GM21360 (cell line): ENCODE results near the gene ZNF280C.
"Not testable (repeated sequence)": the region's sequence is repeated elsewhere in the genome, so short reads cannot be mapped to it uniquely, and the experiment has no call there.

ENCODE experiments used
- ATAC-seq: cut with Tn5 transposase; IDR thresholded peaks from one replicate; pipeline ENCODE4 v1.9.1; 2021; ENCODE audit warnings: mild to moderate bottlenecking, moderate library complexity; ENCODE audit not compliant: unreplicated experiment

Gene ZNF280C

DNA sequence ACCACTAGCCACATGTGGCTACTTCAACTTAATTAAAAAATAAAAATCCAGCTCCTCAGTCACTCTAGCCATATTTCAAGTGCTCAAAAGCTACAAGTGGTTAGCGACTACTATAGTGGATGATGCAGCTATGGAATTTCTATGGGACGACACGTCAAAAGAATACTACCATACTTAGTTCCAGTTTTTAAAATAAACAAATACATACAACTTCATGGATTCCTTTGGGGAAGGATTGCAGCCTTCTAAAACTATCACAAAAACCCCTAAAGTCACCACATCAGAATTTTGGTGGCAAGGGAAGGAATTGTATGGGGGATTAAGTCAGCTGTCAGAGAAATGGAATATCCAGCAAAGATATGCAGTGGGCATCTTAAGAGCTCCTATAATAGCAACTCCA is 6.5 kb downstream of the ZNF280C start:
- ATAC-seq = no peak

- ATAC-seq = no peak
Observed at GRCh38 chrX:130261296-130261893, 7.3 kb downstream of the ZNF280C start.

DNA sequence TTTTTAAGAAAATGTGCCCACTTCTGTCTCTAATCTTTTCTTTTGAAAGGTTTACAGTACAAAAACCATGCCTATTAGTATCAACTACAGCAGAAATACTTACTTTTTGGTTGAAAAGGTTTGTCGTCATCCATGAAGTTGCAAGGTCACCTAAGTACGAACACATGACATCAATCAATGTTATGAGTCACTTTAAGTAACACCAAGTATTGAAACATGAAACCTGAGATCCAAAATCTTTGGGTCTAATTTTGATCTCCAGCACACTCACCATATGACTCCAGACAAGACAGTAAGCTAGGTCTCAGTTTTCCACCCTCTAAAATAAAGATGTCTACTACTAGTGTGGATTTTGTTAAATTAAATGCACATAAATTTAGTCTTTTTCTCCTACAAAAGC is 8.4 kb downstream of the ZNF280C start:
- ATAC-seq = no peak

GRCh38 chrX:130253916-130254315 is 14.8 kb downstream of the ZNF280C start:
- ATAC-seq = no peak

DNA sequence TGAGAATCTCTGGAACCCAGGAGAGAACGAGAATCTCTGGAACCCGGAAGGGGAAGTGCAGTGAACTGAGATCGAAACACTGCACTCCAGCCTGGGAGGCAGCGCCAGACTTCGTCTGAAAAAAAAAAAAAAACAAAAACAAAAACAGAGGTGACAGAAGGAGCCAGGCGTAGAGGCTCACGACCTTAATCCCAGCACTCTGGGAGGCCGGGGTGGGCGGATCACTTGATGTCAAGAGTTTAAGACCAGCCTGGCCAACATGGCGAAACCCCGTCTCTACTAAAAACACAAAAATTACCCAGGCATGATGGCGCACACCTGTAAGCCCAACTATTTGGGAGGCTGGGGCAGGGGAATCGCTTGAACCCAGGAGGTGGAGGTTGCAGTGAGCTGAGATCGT is 17.0 kb downstream of the ZNF280C start:
- no peak for ATAC-seq

GRCh38 chrX:130247996-130248395 is 20.7 kb downstream of the ZNF280C start:
- no peak for ATAC-seq

GRCh38 chrX:130246084-130246483 is 22.6 kb downstream of the ZNF280C start:
- no peak for ATAC-seq

DNA sequence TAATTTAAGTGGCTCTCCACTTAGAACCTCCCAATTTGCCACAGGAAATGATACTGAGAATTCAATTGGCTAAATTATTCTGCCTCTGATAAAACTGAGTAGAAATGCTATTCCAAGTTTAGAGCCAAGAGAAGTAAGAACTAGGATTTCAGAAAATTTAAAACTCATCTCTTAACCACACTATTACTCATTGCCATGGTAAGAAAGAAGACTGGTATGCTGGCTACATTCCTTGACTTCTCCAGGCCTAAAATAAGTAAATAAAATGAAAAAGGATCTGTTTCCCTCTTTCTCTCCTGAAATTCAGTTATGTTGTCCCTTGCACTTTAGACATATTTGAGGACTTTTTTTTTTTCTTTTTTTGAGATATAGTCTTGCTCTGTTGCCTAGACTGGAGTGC is 23.3 kb downstream of the ZNF280C start:
- ATAC-seq = no peak

GRCh38 chrX:130231184-130231583 is 37.5 kb downstream of the ZNF280C start:
- ATAC-seq = not testable (repeated sequence)

GRCh38 chrX:130228871-130229270 is 39.8 kb downstream of the ZNF280C start:
- no peak for ATAC-seq

DNA sequence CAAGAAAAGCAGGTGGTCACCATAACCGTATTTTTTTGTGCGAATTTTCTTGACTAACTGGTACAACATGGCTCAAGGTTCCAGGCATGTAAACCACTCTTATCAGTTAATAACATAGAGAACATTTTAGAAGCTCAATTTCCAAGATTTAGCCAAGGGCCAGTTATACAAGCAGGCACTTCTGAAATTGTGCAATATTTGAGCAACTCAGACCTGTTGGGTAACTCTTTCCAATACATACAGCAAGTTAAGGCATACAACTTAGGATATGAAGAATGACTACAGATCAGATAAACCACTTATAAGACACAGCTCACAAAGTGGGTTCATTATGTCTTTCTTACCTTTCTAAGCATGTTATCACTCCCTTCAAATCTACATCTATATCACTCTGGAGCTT is 43.9 kb downstream of the ZNF280C start:
- ATAC-seq = no peak

GRCh38 chrX:130216320-130216719 is 52.4 kb downstream of the ZNF280C start:
- ATAC-seq = no peak

DNA sequence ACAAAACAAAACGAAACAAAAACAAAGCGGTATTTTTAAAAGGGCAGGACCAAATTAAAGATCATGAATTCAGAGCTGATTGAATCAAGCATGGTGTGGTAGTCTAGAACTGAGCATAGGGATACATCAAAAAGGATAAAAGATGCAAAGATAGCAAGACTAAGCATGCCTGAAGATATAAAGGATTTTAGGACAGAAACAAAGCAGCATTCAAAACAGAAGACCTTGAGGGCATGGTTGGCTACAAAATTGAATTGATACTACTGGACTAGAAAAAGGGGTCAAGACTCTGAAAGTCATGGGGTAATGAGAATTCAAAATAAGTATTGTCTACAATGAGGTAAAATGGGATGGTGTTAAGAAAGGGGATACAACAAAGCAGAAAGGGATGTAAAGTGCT is 55.3 kb downstream of the ZNF280C start:
- ATAC-seq = no peak

DNA sequence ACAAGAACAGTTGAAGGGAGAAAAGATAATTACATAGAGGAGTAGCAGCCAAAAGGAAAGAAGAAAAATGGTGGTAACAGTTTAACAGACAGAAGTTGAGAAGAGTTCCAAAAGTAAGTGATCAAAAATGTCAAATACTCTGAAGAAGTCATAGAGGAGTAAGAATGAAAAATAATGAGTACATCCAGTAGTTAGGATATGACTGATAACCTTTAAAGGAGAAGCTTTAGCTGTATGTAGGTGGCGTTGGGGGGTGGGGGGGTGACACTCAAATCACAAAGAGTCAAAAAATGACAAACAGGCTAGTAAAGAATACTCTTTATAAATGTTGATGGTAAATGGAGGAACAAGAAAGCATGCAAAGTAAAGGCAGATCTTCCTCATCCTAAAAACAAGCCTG is 56.3 kb downstream of the ZNF280C start:
- no peak for ATAC-seq

- no peak for ATAC-seq
Observed at GRCh38 chrX:130211415-130212186, 57.1 kb downstream of the ZNF280C start.

DNA sequence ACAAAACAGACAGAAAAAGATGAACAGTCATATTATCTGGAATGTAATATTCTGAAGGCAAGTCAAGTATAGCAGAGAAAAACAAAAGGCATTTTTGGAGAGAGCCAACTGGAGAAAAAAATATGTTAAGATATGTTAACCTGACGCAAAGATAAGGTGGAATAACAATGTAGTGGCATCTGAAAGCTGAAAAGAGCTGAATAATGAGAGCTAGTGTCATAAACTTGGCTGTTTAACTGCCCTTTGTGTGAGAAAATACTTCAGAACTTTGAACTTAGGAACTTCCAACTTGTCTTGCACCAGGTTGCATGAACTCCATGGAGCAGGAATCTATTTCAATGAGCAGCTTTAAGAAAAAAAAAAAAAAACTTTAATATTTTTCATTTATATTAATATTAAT is 64.1 kb downstream of the ZNF280C start:
- no peak for ATAC-seq

- ATAC-seq = no peak
Observed at GRCh38 chrX:130197464-130197863, 71.2 kb downstream of the ZNF280C start.

GRCh38 chrX:130196466-130196865 is 72.2 kb downstream of the ZNF280C start:
- no peak for ATAC-seq

GRCh38 chrX:130190801-130191200 is 77.9 kb downstream of the ZNF280C start:
- ATAC-seq = no peak

- ATAC-seq = no peak
Observed at GRCh38 chrX:130186651-130187050, 82.0 kb downstream of the ZNF280C start.

- ATAC-seq = no peak
Observed at GRCh38 chrX:130184857-130185256, 83.8 kb downstream of the ZNF280C start.

DNA sequence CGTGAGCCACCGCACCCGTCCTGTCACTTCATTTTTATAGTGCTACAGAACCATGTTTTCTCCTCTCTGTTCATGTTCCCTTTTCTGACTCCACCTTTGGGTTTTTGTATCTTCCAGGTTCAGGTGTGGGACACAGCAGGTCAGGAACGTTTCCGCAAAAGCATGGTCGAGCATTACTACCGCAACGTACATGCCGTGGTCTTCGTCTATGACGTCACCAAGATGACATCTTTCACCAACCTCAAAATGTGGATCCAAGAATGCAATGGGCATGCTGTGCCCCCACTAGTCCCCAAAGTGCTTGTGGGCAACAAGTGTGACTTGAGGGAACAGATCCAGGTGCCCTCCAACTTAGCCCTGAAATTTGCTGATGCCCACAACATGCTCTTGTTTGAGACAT is 84.5 kb downstream of the ZNF280C start:
- no peak for ATAC-seq
